ENCODE data around the gene C4A. TPM values are rescaled to one million over a fixed set of nuclear protein-coding genes. Genes with fewer than 3 reads are reported as not detected.
"Not testable (repeated sequence)": the region's sequence is repeated elsewhere in the genome, so short reads cannot be mapped to it uniquely, and the experiment has no call there.

Gene C4A
- total RNA-seq, 2 experiments from 2014 or later = 4.2 TPM

DNA sequence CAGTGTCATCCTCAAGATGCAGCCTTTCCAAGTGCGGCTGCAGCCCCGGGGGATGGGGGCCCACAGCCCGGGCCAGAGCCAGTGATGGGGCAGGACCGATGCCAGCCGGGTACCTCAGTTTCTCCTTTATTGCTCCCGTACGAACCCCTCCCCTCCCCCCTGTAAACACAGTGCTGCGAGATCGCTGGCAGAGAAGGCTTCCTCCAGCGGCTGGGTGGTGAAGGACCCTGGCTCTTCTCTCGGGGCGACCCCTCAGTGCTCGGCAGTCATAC, 59.1 kb downstream of the C4A start:
- H3K9me3 Mint-ChIP-seq; H3K27me3 ChIP-seq (ENCODE audit: control insufficient read depth in 1 of 2, insufficient read depth in 2 of 2, low read length in 2 of 2); H3K9me3 ChIP-seq (ENCODE audit: control insufficient read depth in 1 of 2, insufficient read depth in 1 of 2, low read length in 2 of 2); POLR2A ChIA-PET; H3K27me3 Mint-ChIP-seq; H3K36me3 Mint-ChIP-seq (ENCODE audit: low read depth); ATAC-seq (ENCODE audit: poor library complexity); DNase-seq; H3K27ac ChIP-seq (ENCODE audit: low read depth in 1 of 2, low read length in 2 of 2); H3K27ac Mint-ChIP-seq; H3K4me3 ChIP-seq (ENCODE audit: low read length); H3K4me3 Mint-ChIP-seq; H3K4me1 Mint-ChIP-seq (ENCODE audit: low read depth); H3K36me3 ChIP-seq (ENCODE audit: insufficient read depth, low read length); CTCF ChIA-PET: not testable (repeated sequence)
- intact Hi-C loops (cut with DNase I, micrococcal nuclease) = loop anchor here in 1 of 2 experiments (10.0 kb wide), 1 partner anchor 114 kb away; the partner anchor contains the start of genes PPT2 and PRRT1
- H3K4me1 ChIP-seq (ENCODE audit: insufficient read depth, low read length) = peaks cover 10% of the 10 kb centered on the region

DNA sequence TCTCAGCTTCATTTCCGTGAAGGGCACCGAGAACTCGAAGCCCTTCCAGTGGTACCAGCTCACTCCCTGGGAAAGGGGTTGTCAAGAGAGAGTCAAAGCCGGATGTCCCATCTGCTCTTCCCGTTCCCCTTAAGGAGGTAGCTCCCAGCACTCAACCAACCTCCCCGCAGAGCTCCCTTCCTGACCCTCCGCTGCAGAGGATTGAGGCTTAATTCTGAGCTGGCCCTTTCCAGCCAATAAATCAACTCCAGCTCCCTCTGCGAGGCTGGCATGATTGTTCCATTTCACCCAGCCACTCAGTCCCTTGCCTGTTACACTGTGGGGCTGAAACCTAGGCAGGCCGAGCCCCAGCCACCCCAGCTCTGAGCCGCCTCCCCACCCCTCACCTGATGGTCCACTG, 59.5 kb downstream of the C4A start:
- CTCF ChIA-PET; H3K36me3 Mint-ChIP-seq (ENCODE audit: low read depth); H3K4me1 Mint-ChIP-seq (ENCODE audit: low read depth); H3K27ac Mint-ChIP-seq; H3K27me3 ChIP-seq (ENCODE audit: control insufficient read depth in 1 of 2, insufficient read depth in 2 of 2, low read length in 2 of 2); H3K27me3 Mint-ChIP-seq; H3K4me3 Mint-ChIP-seq; H3K9me3 Mint-ChIP-seq; H3K4me3 ChIP-seq (ENCODE audit: low read length); H3K9me3 ChIP-seq (ENCODE audit: control insufficient read depth in 1 of 2, insufficient read depth in 1 of 2, low read length in 2 of 2); H3K36me3 ChIP-seq (ENCODE audit: insufficient read depth, low read length); H3K27ac ChIP-seq (ENCODE audit: low read depth in 1 of 2, low read length in 2 of 2); POLR2A ChIA-PET; DNase-seq; ATAC-seq (ENCODE audit: poor library complexity): not testable (repeated sequence)
- intact Hi-C loops (cut with DNase I, micrococcal nuclease) = loop anchor here in 1 of 2 experiments (10.0 kb wide), 1 partner anchor 113 kb away; the partner anchor contains the start of genes PPT2 and PRRT1
- H3K4me1 ChIP-seq (ENCODE audit: insufficient read depth, low read length) = peaks cover 10% of the 10 kb centered on the region

DNA sequence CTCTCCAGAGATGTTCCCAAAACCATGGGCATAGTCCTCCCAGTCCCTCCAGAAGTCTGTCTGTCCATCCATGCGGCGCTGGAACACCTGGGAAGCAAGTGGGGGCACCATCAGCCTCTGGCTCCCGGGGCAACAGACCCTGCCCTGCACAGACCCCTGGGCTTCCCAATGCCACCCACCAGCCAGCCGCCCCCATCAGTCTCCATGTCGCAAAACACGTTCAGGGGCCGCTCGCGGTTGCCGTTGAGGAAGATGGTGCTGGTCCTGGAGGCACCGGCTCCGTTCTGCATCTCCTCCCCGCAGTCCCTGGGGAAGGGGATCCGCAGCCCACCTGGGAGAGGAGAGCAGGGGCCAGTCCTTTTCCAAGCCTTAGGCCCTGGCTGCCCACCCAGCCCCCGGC, 60.4 kb downstream of the C4A start:
- H3K27ac ChIP-seq (ENCODE audit: low read depth in 1 of 2, low read length in 2 of 2); ATAC-seq (ENCODE audit: poor library complexity); H3K4me1 Mint-ChIP-seq (ENCODE audit: low read depth); H3K36me3 Mint-ChIP-seq (ENCODE audit: low read depth); H3K4me3 ChIP-seq (ENCODE audit: low read length); H3K9me3 ChIP-seq (ENCODE audit: control insufficient read depth in 1 of 2, insufficient read depth in 1 of 2, low read length in 2 of 2); H3K27ac Mint-ChIP-seq; H3K4me3 Mint-ChIP-seq; H3K27me3 ChIP-seq (ENCODE audit: control insufficient read depth in 1 of 2, insufficient read depth in 2 of 2, low read length in 2 of 2); CTCF ChIA-PET; POLR2A ChIA-PET; H3K4me1 ChIP-seq (ENCODE audit: insufficient read depth, low read length); DNase-seq; H3K27me3 Mint-ChIP-seq; H3K36me3 ChIP-seq (ENCODE audit: insufficient read depth, low read length); H3K9me3 Mint-ChIP-seq: not testable (repeated sequence)
- intact Hi-C loops (cut with DNase I, micrococcal nuclease) = loop anchor here in 1 of 2 experiments (10.0 kb wide), 1 partner anchor 113 kb away; the partner anchor contains the start of genes PPT2 and PRRT1

DNA sequence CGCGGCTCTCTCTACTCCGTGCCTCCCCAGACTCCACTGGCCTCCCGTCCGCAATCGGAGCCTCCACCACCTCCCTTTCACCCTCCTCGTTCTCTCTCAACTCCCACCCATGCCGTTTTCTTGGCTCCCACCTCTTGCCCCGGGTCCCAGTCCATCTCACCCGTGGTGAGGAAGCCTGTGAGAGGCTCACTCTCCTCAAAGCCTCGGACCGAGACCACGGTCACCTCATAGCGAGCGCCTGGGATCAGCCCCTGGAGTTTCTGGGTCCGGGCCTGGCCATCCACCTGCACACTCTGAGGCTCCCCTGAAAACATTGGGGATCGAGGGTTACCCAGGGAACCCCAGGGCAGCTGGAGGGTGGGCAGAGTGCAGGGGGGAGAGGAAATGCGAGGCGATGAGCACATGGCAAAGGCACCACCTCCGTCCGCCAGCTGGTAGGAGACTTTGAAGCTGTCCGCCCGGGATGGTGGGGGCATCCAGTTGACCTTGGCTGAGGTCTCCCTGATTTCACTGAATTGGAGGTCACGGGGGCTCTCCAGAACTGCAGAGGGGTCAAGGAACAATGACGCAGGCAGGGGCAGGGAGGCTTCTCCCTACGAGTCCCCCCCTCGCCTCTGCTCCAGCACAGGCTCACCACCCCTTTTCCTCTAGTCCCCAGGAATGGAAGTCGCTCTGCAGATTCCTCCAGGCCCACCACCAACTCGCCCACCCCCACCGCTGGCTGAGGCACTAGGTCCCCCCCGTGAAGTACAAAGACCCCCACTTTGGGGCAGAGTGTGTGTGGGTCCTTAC, 61.9 kb downstream of the C4A start:
- H3K4me3 Mint-ChIP-seq; H3K27me3 ChIP-seq (ENCODE audit: control insufficient read depth in 1 of 2, insufficient read depth in 2 of 2, low read length in 2 of 2); H3K9me3 Mint-ChIP-seq; H3K36me3 Mint-ChIP-seq (ENCODE audit: low read depth); H3K27me3 Mint-ChIP-seq; H3K36me3 ChIP-seq (ENCODE audit: insufficient read depth, low read length); H3K27ac ChIP-seq (ENCODE audit: low read depth in 1 of 2, low read length in 2 of 2); H3K4me1 ChIP-seq (ENCODE audit: insufficient read depth, low read length); H3K27ac Mint-ChIP-seq; H3K9me3 ChIP-seq (ENCODE audit: control insufficient read depth in 1 of 2, insufficient read depth in 1 of 2, low read length in 2 of 2); ATAC-seq (ENCODE audit: poor library complexity); POLR2A ChIA-PET; H3K4me1 Mint-ChIP-seq (ENCODE audit: low read depth); H3K4me3 ChIP-seq (ENCODE audit: low read length); CTCF ChIA-PET; DNase-seq: not testable (repeated sequence)
- intact Hi-C loops (cut with DNase I, micrococcal nuclease) = loop anchor here in 1 of 2 experiments (10.0 kb wide), 1 partner anchor 111 kb away; the partner anchor contains the start of genes PPT2 and PRRT1

DNA sequence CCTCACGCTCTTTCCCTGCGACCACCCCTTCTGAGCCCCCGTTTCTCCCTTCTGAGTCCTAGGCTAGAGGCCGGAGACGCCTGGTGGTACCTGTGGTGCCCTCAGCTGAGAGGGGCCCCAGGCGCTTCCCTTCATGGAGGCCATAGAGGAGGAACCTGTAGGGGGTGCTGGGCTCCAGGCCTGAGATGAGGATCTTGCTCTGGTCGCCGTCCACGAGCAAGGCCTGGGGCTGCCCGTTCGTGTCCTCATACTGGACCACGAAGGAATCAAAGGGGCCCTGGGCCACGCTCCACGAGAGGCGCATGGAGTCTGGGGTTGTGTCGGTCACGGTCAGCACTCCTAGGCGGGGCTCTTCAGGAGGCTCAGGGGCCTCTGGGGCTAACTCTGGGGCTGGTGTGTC, 63.1 kb downstream of the C4A start:
- H3K9me3 ChIP-seq (ENCODE audit: control insufficient read depth in 1 of 2, insufficient read depth in 1 of 2, low read length in 2 of 2); CTCF ChIA-PET; H3K27ac ChIP-seq (ENCODE audit: low read depth in 1 of 2, low read length in 2 of 2); POLR2A ChIA-PET; H3K4me1 Mint-ChIP-seq (ENCODE audit: low read depth); H3K4me3 Mint-ChIP-seq; H3K4me3 ChIP-seq (ENCODE audit: low read length); H3K27me3 Mint-ChIP-seq; H3K9me3 Mint-ChIP-seq; H3K36me3 Mint-ChIP-seq (ENCODE audit: low read depth); H3K36me3 ChIP-seq (ENCODE audit: insufficient read depth, low read length); H3K27me3 ChIP-seq (ENCODE audit: control insufficient read depth in 1 of 2, insufficient read depth in 2 of 2, low read length in 2 of 2); H3K4me1 ChIP-seq (ENCODE audit: insufficient read depth, low read length); DNase-seq; ATAC-seq (ENCODE audit: poor library complexity); H3K27ac Mint-ChIP-seq: not testable (repeated sequence)
- intact Hi-C loops (cut with DNase I, micrococcal nuclease) = loop anchor here in 1 of 2 experiments (10.0 kb wide), 1 partner anchor 110 kb away; the partner anchor contains the start of genes PPT2 and PRRT1
